Stimulated activated CD4-positive, alpha-beta T cell treated with anti-CD3 and anti-CD28 coated beads, Interleukin-4, amount 100 ng/mL, for 1 hour (primary cell): ENCODE data around the gene DSCAM.

Experiments
- DNase-seq: peaks from one replicate; pipeline ENCODE4 v3.0.0-alpha.2; 2020

DSCAM gene

GRCh38 chr21:40835184-40835694 is 11.7 kb downstream of the DSCAM start:
- DNase-seq, result no peak

GRCh38 chr21:40833184-40833583 is 13.8 kb downstream of the DSCAM start:
- DNase-seq, result no peak

- DNase-seq, result no peak
Measured at GRCh38 chr21:40832316-40832715, 14.6 kb downstream of the DSCAM start.

- no peak for DNase-seq
Measured at GRCh38 chr21:40830836-40831235, 16.1 kb downstream of the DSCAM start.

- no peak for DNase-seq
Measured at GRCh38 chr21:40829791-40830190, 17.2 kb downstream of the DSCAM start.

- DNase-seq, result no peak
Measured at GRCh38 chr21:40829308-40829707, 17.6 kb downstream of the DSCAM start.

- no peak for DNase-seq
Measured at GRCh38 chr21:40827509-40827908, 19.4 kb downstream of the DSCAM start.

- no peak for DNase-seq
Measured at GRCh38 chr21:40819071-40819900, 27.7 kb downstream of the DSCAM start.

- no peak for DNase-seq
Measured at GRCh38 chr21:40813918-40814317, 33.0 kb downstream of the DSCAM start.

- no peak for DNase-seq
Measured at GRCh38 chr21:40809673-40810197, 37.2 kb downstream of the DSCAM start.

- no peak for DNase-seq
Measured at GRCh38 chr21:40803101-40803500, 43.9 kb downstream of the DSCAM start.

GRCh38 chr21:40800126-40800525 is 46.8 kb downstream of the DSCAM start:
- no peak for DNase-seq

GRCh38 chr21:40797891-40798290 is 49.1 kb downstream of the DSCAM start:
- no peak for DNase-seq

- no peak for DNase-seq
Measured at GRCh38 chr21:40797410-40797809, 49.5 kb downstream of the DSCAM start.

GRCh38 chr21:40796464-40796863 is 50.5 kb downstream of the DSCAM start:
- DNase-seq, result no peak

GRCh38 chr21:40795313-40795712 is 51.6 kb downstream of the DSCAM start:
- DNase-seq, result no peak

GRCh38 chr21:40792691-40793456 is 54.1 kb downstream of the DSCAM start:
- no peak for DNase-seq

- no peak for DNase-seq
Measured at GRCh38 chr21:40788635-40789034, 58.3 kb downstream of the DSCAM start.

GRCh38 chr21:40783404-40783803 is 63.6 kb downstream of the DSCAM start:
- DNase-seq, result no peak

GRCh38 chr21:40770435-40771055 is 76.4 kb downstream of the DSCAM start:
- DNase-seq, result no peak

GRCh38 chr21:40769231-40769630 is 77.7 kb downstream of the DSCAM start:
- no peak for DNase-seq

GRCh38 chr21:40768056-40768455 is 78.9 kb downstream of the DSCAM start:
- DNase-seq, result no peak

- no peak for DNase-seq
Measured at GRCh38 chr21:40766381-40766780, 80.6 kb downstream of the DSCAM start.
